ENCODE data around the gene MAP4K4. TPM values are rescaled to one million over a fixed set of nuclear protein-coding genes. Genes with fewer than 3 reads are reported as not detected.

The MAP4K4 gene
- total and polyA plus RNA-seq, 2 of the 4 experiments (the other 2 are of a cell fraction) = 89.4 to 124 TPM

DNA sequence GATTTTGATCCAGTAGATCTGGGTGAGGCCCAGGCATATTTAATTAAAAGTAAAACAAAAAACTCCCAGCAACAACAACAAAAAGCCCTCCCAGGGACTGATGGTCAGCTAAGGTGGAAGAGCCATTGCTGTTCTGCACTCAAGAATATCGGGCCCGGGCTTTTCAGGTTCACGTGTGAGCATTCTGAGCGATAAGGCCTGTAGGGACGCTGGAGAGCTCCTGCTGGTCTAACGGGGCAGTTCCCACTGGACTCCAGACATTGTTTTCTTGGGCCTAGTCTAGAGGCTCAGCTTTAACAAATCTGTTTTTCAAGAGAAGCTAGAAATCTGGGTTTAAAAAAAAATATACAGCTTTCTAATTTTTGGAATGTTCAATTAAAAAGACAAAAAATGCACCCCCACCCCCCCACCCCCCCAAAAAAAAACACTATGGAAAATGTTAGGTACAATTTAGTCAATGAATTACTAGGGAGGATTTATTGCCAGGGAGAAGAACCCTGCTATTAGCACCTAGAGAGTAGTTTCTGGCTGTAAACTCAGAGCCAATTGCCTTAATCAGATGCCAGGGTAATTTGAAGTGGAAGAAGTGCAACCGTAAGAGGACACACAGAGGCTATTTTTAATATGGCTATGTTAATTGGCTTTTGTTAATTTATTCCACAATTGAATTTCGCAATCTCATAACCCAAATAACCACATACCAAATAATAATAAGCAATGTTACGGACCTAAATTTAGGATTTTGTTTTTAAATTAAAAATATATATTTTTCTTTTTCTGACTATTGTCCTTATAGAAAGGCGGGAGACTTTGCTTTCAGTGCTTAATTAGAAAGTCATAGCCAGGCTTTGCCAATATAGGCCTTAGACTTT lies 78.9 kb downstream of the MAP4K4 start (continued):
- TF ChIP-seq POLR2A (IDR thresholded peaks at IDR 0.05; ENCODE audit: low read depth, low read length) (no peak), CEBPB (IDR thresholded peaks at IDR 0.05; ENCODE audit: low read depth, low read length) (peak; percentile 80)

DNA sequence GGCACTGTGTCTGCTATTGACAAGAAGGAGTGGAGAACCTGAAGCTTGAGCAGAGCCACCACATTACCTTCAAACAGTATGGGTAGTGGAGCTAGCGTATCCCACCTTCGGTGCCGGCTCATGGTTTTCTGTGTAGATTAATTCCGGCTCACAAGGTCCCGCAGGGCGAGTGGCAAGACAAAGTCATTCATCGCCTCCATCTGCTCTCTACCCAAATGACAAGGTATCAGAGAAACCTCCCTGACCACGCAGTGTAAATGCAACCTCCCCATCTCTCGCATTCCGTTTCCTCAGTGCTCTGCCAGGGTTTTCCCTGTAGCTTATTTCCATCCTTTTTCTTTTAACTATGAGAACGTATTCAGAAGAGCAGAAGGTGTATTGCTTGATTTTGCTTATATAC lies 79.8 kb downstream of the MAP4K4 start:
- 71% methylated on average over 4 of the region's 11 CpGs; no CpG with 5 or more reads in 1 of the 2 experiments for WGBS, 2 experiments (ENCODE audit: extremely low coverage in 2 of 2, insufficient read length in 1 of 2)
- H3K4me3 ChIP-seq (ENCODE audit: insufficient read depth, low read depth, low read length) = no peak overlapping the region
- no peak overlapping the region for H2BK120ac ChIP-seq (ENCODE audit: low read depth, low read length)
- no peak overlapping the region for H4K8ac ChIP-seq (ENCODE audit: low read depth in 2 of 2, low read length in 2 of 2)
- H3K27ac ChIP-seq (ENCODE audit: insufficient read depth, low read length) = no peak overlapping the region
- peaks cover 38% of the 10 kb centered on the region for H3K9me1 ChIP-seq (ENCODE audit: insufficient read depth, low read length)
- peaks cover 26% of the 10 kb centered on the region for H3K4me1 ChIP-seq (ENCODE audit: control insufficient read depth, insufficient read depth, low read length)
- ATAC-seq (ENCODE audit: low read depth) (no peak), DNase-seq (no peak)
- no peak overlapping the region for H2AFZ ChIP-seq (replicated peaks; ENCODE audit: low read length, poor library complexity)
- H2AK5ac ChIP-seq (ENCODE audit: low read depth, low read length) = no peak overlapping the region; the same call in 1 of the 2 replicates
- dilution Hi-C loops (cut with HindIII; ENCODE audit: low sequenced_read_pairs, unreplicated experiment) (no loop called here), in situ Hi-C loops (cut with MboI; ENCODE audit: low sequenced_read_pairs) (no loop called here), intact Hi-C loops (cut with micrococcal nuclease) (loop anchor here (5.0 kb wide), 1 partner anchor 40 kb away; no protein-coding TSS in a partner anchor)
- no TSS peak for BruUV-seq (replicated peaks)
- no peak overlapping the region for H2AK9ac ChIP-seq (replicated peaks; ENCODE audit: low read depth, low read length, poor library complexity)
- H3K79me1 ChIP-seq (ENCODE audit: low read depth in 1 of 2, low read length in 2 of 2) = peaks cover 14 to 84% of the 10 kb centered on the region in 2 experiments
- no peak overlapping the region for H2BK20ac ChIP-seq (ENCODE audit: low read depth, low read length)
- H3K18ac ChIP-seq (ENCODE audit: low read depth, low read length) = no peak overlapping the region
- no peaks in the 10 kb centered on the region for H3K27me3 ChIP-seq (ENCODE audit: control insufficient read depth, insufficient read depth, low read length)
- H3K36me3 ChIP-seq (ENCODE audit: control insufficient read depth, insufficient read depth, low read length) = no peaks in the 10 kb centered on the region
- H3K9me3 ChIP-seq (ENCODE audit: control insufficient read depth, insufficient read depth, low read length) = no peaks in the 10 kb centered on the region
- H2BK15ac ChIP-seq (ENCODE audit: low read depth, low read length) = no peak overlapping the region
- H3K14ac ChIP-seq (replicated peaks; ENCODE audit: low read depth, low read length) = no peak overlapping the region
- no peak overlapping the region for H3K9ac ChIP-seq (ENCODE audit: low read depth, low read length)
- POLR2A ChIA-PET (ENCODE audit: unreplicated experiment) = no interaction called here
- CTCF ChIA-PET = no interaction called here
- peaks cover 99% of the 10 kb centered on the region for H4K20me1 ChIP-seq (ENCODE audit: insufficient read depth, low read length)
- H3K4me2 ChIP-seq (ENCODE audit: low read depth, low read length) = no peak overlapping the region
- H3K4ac ChIP-seq (ENCODE audit: low read depth, low read length) = no peak overlapping the region
- H3K56ac ChIP-seq (ENCODE audit: extremely low read depth, insufficient read depth, low read length) = no peak overlapping the region
- no peak overlapping the region for H4K5ac ChIP-seq (ENCODE audit: low read depth, low read length)
- no peak overlapping the region for H4K91ac ChIP-seq (ENCODE audit: insufficient read depth, low read depth, low read length)
- no peak overlapping the region for H3K23ac ChIP-seq (ENCODE audit: low read depth, low read length)
- no peak overlapping the region for H2BK5ac ChIP-seq (ENCODE audit: low read depth, low read length, poor library complexity, severe bottlenecking)
- TF ChIP-seq, protein P1, sequence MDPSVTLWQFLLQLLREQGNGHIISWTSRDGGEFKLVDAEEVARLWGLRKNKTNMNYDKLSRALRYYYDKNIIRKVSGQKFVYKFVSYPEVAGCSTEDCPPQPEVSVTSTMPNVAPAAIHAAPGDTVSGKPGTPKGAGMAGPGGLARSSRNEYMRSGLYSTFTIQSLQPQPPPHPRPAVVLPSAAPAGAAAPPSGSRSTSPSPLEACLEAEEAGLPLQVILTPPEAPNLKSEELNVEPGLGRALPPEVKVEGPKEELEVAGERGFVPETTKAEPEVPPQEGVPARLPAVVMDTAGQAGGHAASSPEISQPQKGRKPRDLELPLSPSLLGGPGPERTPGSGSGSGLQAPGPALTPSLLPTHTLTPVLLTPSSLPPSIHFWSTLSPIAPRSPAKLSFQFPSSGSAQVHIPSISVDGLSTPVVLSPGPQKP (IDR thresholded peaks at IDR 0.05; ENCODE audit: borderline replicate concordance, low read depth, low read length) = no peak
- TF ChIP-seq MAZ (IDR thresholded peaks at IDR 0.05; ENCODE audit: borderline replicate concordance, low read depth, low read length) (no peak), BHLHE40 (IDR thresholded peaks at IDR 0.05; ENCODE audit: low read depth, low read length) (no peak), RAD21 (IDR thresholded peaks at IDR 0.05; ENCODE audit: low read length) (no peak), POLR2A (IDR thresholded peaks at IDR 0.05; ENCODE audit: low read depth, low read length) (no peak), MAFK (IDR thresholded peaks at IDR 0.05; ENCODE audit: low read depth, low read length) (no peak), CEBPB (IDR thresholded peaks at IDR 0.05; ENCODE audit: low read depth, low read length) (no peak), RCOR1 (IDR thresholded peaks at IDR 0.05; ENCODE audit: insufficient replicate concordance, low read length) (no peak), CHD1 (IDR thresholded peaks at IDR 0.05; ENCODE audit: low read depth, low read length) (no peak), SMC3 (IDR thresholded peaks at IDR 0.05; ENCODE audit: low read depth, low read length) (no peak)
- TF ChIP-seq, protein P2, sequence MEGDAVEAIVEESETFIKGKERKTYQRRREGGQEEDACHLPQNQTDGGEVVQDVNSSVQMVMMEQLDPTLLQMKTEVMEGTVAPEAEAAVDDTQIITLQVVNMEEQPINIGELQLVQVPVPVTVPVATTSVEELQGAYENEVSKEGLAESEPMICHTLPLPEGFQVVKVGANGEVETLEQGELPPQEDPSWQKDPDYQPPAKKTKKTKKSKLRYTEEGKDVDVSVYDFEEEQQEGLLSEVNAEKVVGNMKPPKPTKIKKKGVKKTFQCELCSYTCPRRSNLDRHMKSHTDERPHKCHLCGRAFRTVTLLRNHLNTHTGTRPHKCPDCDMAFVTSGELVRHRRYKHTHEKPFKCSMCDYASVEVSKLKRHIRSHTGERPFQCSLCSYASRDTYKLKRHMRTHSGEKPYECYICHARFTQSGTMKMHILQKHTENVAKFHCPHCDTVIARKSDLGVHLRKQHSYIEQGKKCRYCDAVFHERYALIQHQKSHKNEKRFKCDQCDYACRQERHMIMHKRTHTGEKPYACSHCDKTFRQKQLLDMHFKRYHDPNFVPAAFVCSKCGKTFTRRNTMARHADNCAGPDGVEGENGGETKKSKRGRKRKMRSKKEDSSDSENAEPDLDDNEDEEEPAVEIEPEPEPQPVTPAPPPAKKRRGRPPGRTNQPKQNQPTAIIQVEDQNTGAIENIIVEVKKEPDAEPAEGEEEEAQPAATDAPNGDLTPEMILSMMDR (conservative IDR thresholded peaks at IDR 0.05; ENCODE audit: low read depth, low read length) = no peak
- TF ChIP-seq, protein P3, sequence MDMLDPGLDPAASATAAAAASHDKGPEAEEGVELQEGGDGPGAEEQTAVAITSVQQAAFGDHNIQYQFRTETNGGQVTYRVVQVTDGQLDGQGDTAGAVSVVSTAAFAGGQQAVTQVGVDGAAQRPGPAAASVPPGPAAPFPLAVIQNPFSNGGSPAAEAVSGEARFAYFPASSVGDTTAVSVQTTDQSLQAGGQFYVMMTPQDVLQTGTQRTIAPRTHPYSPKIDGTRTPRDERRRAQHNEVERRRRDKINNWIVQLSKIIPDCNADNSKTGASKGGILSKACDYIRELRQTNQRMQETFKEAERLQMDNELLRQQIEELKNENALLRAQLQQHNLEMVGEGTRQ (IDR thresholded peaks at IDR 0.05; ENCODE audit: low read depth, low read length) = no peak
